SK-N-SH treated with all-trans-retinoic acid at 6 μM for 48 hours (cell line): Measurements from ENCODE around the gene SMC4.

Source experiments
- GLIS3 ChIP-seq: fragments of 250-450 bp; sonication (Bioruptor Pico); IDR thresholded peaks from 2 replicates; pipeline ENCODE4 v1.5.0; 2020; ENCODE audit warnings: mild to moderate bottlenecking, moderate library complexity
- OSR1 ChIP-seq: fragments of 250-450 bp; sonication (Bioruptor Pico); IDR thresholded peaks from 2 replicates; pipeline ENCODE4 v1.8.0; 2022; ENCODE audit warnings: moderate library complexity, mild to moderate bottlenecking, inconsistent platforms
- RARB ChIP-seq: fragments of 250-450 bp; sonication (Bioruptor Pico); IDR thresholded peaks from 2 replicates; pipeline ENCODE4 v1.8.0; 2021; ENCODE audit warnings: mild to moderate bottlenecking, moderate library complexity
- SNAI2 ChIP-seq: fragments of 250-450 bp; sonication (Bioruptor Pico); IDR thresholded peaks from 2 replicates; pipeline ENCODE4 v1.5.0; 2020; ENCODE audit warnings: mild to moderate bottlenecking, moderate library complexity
- ZC3H10 ChIP-seq: fragments of 250-450 bp; sonication (Bioruptor Pico); IDR thresholded peaks from 2 replicates; pipeline ENCODE4 v1.5.1; 2021; ENCODE audit warnings: mild to moderate bottlenecking, moderate library complexity
- ZFP3 ChIP-seq: fragments of 250-450 bp; sonication (Bioruptor Pico); IDR thresholded peaks from 2 replicates; pipeline ENCODE4 v1.5.0; 2020; ENCODE audit warnings: mild to moderate bottlenecking, moderate library complexity
- ZNF565 ChIP-seq: fragments of 450-650 bp; formaldehyde crosslinking; conservative IDR thresholded peaks from 2 replicates; pipeline ENCODE4 v1.5.0; 2020; ENCODE audit warnings: low read depth, mild to moderate bottlenecking, moderate library complexity
- ZNF70 ChIP-seq: fragments of 450-650 bp; formaldehyde crosslinking; IDR thresholded peaks from 2 replicates; pipeline ENCODE4 v1.5.0; 2020; ENCODE audit warnings: mild to moderate bottlenecking, moderate library complexity
- TF ChIP-seq, protein P1 (sequence below): fragments of 250-450 bp; sonication (Bioruptor Pico); IDR thresholded peaks from 2 replicates; pipeline ENCODE4 v1.8.0; 2021; ENCODE audit warnings: low read depth, mild to moderate bottlenecking, moderate library complexity, borderline replicate concordance

DNA sequence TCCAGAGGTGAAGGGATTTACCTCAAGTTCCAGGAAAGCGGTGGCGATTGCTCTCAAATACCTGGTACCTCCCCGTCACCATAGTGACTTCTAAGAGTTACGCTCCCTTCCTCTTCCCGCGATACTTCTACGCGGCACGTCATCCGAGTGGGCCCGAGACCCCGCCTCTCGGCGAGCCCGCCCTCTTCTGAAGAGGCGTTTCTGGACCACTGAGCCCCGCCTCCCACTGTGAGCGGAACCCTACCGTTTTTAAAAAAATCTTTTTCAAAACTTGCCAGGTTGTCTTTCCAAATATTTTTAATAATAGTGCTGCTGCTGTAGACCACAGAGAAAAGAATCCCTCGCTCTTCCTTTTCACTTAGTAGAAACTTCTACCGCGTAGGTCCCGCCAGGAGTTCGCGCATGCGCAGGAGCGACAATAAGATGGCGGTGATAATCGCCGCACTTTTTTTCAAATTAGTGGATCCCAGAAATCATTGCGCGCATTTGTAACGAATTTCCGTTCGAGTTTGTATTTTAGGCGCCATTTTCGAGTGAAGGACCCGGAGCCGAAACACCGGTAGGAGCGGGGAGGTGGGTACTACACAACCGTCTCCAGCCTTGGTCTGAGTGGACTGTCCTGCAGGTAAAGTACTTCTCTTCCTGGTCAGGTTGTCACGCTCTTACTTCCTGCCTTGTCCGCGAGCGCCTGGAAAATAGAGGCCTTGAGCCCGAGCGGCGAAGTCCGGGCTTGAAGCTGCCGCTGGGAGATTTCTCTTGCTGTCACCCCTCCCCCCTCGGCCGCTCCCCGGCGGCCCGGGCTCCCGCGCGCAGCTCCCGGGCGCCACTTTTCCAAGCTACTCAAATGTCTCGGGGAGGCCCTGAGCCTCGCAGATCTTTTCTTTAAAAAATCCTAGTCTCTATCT is at the start of gene SMC4, which contains the start of gene IFT80:
- no peak for TF ChIP-seq ZC3H10 (CRISPR knock-in tag)
- no peak for TF ChIP-seq SNAI2
- TF ChIP-seq RARB (CRISPR knock-in tag), result no peak
- TF ChIP-seq ZFP3 (CRISPR knock-in tag), result no peak
- TF ChIP-seq GLIS3 (CRISPR knock-in tag), result no peak
- TF ChIP-seq ZNF70, result no peak
- no peak for TF ChIP-seq OSR1 (CRISPR knock-in tag)
- TF ChIP-seq, protein P1, sequence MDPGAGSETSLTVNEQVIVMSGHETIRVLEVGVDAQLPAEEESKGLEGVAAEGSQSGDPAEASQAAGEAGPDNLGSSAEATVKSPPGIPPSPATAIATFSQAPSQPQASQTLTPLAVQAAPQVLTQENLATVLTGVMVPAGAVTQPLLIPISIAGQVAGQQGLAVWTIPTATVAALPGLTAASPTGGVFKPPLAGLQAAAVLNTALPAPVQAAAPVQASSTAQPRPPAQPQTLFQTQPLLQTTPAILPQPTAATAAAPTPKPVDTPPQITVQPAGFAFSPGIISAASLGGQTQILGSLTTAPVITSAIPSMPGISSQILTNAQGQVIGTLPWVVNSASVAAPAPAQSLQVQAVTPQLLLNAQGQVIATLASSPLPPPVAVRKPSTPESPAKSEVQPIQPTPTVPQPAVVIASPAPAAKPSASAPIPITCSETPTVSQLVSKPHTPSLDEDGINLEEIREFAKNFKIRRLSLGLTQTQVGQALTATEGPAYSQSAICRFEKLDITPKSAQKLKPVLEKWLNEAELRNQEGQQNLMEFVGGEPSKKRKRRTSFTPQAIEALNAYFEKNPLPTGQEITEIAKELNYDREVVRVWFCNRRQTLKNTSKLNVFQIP (CRISPR knock-in tag), result no peak
- no peak for TF ChIP-seq ZNF565 (CRISPR knock-in tag)
